PC-9 (cell line): Measurements from ENCODE around the gene HEXA. TPM values are rescaled to one million over a fixed set of nuclear protein-coding genes. Genes with fewer than 3 reads are reported as not detected.
"Not testable (repeated sequence)": the region's sequence is repeated elsewhere in the genome, so short reads cannot be mapped to it uniquely, and the experiment has no call there.

Source experiments
- BruUV-seq: library from RNA; stranded (reverse); fragments of 400-500 nt; replicated peaks from 2 replicates; lab custom pipeline; 2021; lab: Mats Ljungman, UMichigan
- CTCF ChIA-PET: fragments of 300-600 bp; sonication (Branson Sonifier 250); formaldehyde crosslinking; loops from one replicate; lab custom pipeline; 2022; ENCODE audit warnings: antibody characterized with exemption; lab: Charles Lee
- POLR2A ChIA-PET: fragments of 300-600 bp; sonication (Branson Sonifier 250); formaldehyde crosslinking; loops from one replicate; lab custom pipeline; 2022; ENCODE audit warnings: antibody characterized with exemption; ENCODE audit not compliant: unreplicated experiment; lab: Charles Lee
- DNase-seq, 2 experiments: peaks; one replicate each; pipeline versions ENCODE4 v3.0.0 to v3.0.0-alpha.2; 2015 to 2022; ENCODE audit warnings: mixed read lengths in 1 of 2
- H2AFZ ChIP-seq: fragments of 200-600 bp; sonication (generic); 2 replicates; pipeline ENCODE4 v1.8.1; 2017; ENCODE audit warnings: antibody characterized with exemption
- H3F3A ChIP-seq: fragments of 200-600 bp; sonication (generic); 2 replicates; pipeline ENCODE4 v1.8.1; 2017; ENCODE audit warnings: antibody characterized with exemption, mild to moderate bottlenecking, low read depth; ENCODE audit not compliant: insufficient read depth
- H3K27ac ChIP-seq: fragments of 200-600 bp; sonication (generic); 2 replicates; pipeline ENCODE4 v1.6.1; 2016; ENCODE audit warnings: mixed run types
- H3K27me3 ChIP-seq: fragments of 200-600 bp; sonication (generic); 2 replicates; pipeline ENCODE4 v1.6.1; 2016; ENCODE audit warnings: low read depth, mixed run types; ENCODE audit not compliant: insufficient read depth
- H3K36me3 ChIP-seq: fragments of 200-600 bp; sonication (generic); 2 replicates; pipeline ENCODE4 v1.6.1; 2016; ENCODE audit warnings: low read depth, mixed run types
- H3K4me1 ChIP-seq: fragments of 200-600 bp; sonication (generic); replicated peaks from 2 replicates; pipeline ENCODE4 v1.6.1; 2016; ENCODE audit warnings: mixed run types; ENCODE audit not compliant: insufficient read depth
- H3K4me2 ChIP-seq: fragments of 200-600 bp; sonication (generic); 2 replicates; pipeline ENCODE4 v1.6.1; 2017; ENCODE audit warnings: mixed run types
- H3K4me3 ChIP-seq: fragments of 200-600 bp; sonication (generic); 2 replicates; pipeline ENCODE4 v1.6.1; 2016; ENCODE audit warnings: mixed run types
- H3K79me2 ChIP-seq: fragments of 200-600 bp; sonication (generic); 2 replicates; pipeline ENCODE4 v1.6.1; 2017; ENCODE audit warnings: low read depth, mixed run types
- H3K9me2 ChIP-seq: fragments of 200-600 bp; sonication (generic); 2 replicates; pipeline ENCODE4 v1.8.1; 2017; ENCODE audit warnings: mild to moderate bottlenecking; ENCODE audit not compliant: insufficient read depth
- H3K9me3 ChIP-seq: fragments of 200-600 bp; sonication (generic); 2 replicates; pipeline ENCODE4 v1.8.1; 2016; ENCODE audit warnings: low read depth; ENCODE audit not compliant: insufficient read depth
- H4K20me1 ChIP-seq: fragments of 200-600 bp; sonication (generic); 2 replicates; pipeline ENCODE4 v1.8.1; 2017; ENCODE audit not compliant: insufficient read depth
- CTCF ChIP-seq: fragments of 200-600 bp; sonication (generic); conservative IDR thresholded peaks from 2 replicates; pipeline ENCODE4 v1.6.1; 2017; ENCODE audit warnings: mixed run types, antibody characterized with exemption, mild to moderate bottlenecking, moderate library complexity
- EZH2 ChIP-seq: fragments of 200-600 bp; sonication (generic); IDR thresholded peaks from 2 replicates; pipeline ENCODE4 v1.8.0; 2017; ENCODE audit warnings: antibody characterized with exemption, low read depth
- intact Hi-C: fragments of 100-400 bp; cut with micrococcal nuclease; formaldehyde crosslinking; loops from one replicate; pipeline ENCODE4 v1.10.0; 2022; ENCODE audit not compliant: unreplicated experiment
- total RNA-seq: library from RNA; stranded (reverse); gene quantifications from 2 replicates; pipeline ENCODE4 v1.2.3, GENCODE V29; 2021

The HEXA gene
- total RNA-seq, 1 experiment from 2014 or later: 129 TPM

GRCh38 chr15:72398648-72399047 is 22.8 kb upstream of the HEXA start:
- CTCF ChIA-PET: no interaction called here
- TF ChIP-seq CTCF (no peak), EZH2 (no peak)
- no peaks in the 10 kb centered on the region for H3F3A ChIP-seq
- BruUV-seq: no TSS peak
- H3K36me3 ChIP-seq: no peaks in the 10 kb centered on the region
- peaks cover 20% of the 10 kb centered on the region for H3K27me3 ChIP-seq
- intact Hi-C loops: no loop called here
- H4K20me1 ChIP-seq: no peaks in the 10 kb centered on the region
- no peaks in the 10 kb centered on the region for H3K4me1 ChIP-seq
- no peak for DNase-seq
- no peak overlapping the region for H3K4me3 ChIP-seq
- H3K9me2 ChIP-seq: no peaks in the 10 kb centered on the region
- no peak overlapping the region for H3K4me2 ChIP-seq
- no peaks in the 10 kb centered on the region for H3K79me2 ChIP-seq
- no peak overlapping the region for H2AFZ ChIP-seq
- POLR2A ChIA-PET: no interaction called here
- no peak overlapping the region for H3K27ac ChIP-seq
- H3K9me3 ChIP-seq: no peaks in the 10 kb centered on the region

GRCh38 chr15:72397796-72398588 is 22.2 kb upstream of the HEXA start, which contains the start of gene TMEM202:
Gene TMEM202 (plus strand): TSS chr15:72398305. CDS start chr15:72398327, 22 bp downstream.
- Histone ChIP-seq H3K36me3 (no peaks in the 10 kb centered on the region), H2AFZ (no peak within 1 kb of the TSS), H3K79me2 (no peaks in the 10 kb centered on the region), H3K9me3 (no peaks in the 10 kb centered on the region), H3K4me3 (no peak within 1 kb of the TSS), H3K9me2 (no peaks in the 10 kb centered on the region), H3K4me2 (no peak within 1 kb of the TSS), H3K27me3 (peaks cover 16% of the 10 kb centered on the region), H3K27ac (no peak within 1 kb of the TSS), H4K20me1 (no peaks in the 10 kb centered on the region), H3F3A (no peaks in the 10 kb centered on the region), H3K4me1 (no peaks in the 10 kb centered on the region)
- ChIA-PET POLR2A (interaction anchor here (0.6 kb wide), 1 partner anchor 365 kb away, joined by 7 read pairs; no protein-coding TSS in a partner anchor), CTCF (no interaction called here)
- intact Hi-C loops: no loop called here
- no peak for DNase-seq
- BruUV-seq: no TSS peak
- TF ChIP-seq EZH2: no peak
- TF ChIP-seq CTCF: no peak

- H4K20me1 ChIP-seq, intact Hi-C loops, H3K27ac ChIP-seq, CTCF ChIA-PET, H3F3A ChIP-seq, BruUV-seq, H3K4me1 ChIP-seq, H3K4me3 ChIP-seq, POLR2A ChIA-PET, H3K9me2 ChIP-seq, DNase-seq, H2AFZ ChIP-seq, H3K4me2 ChIP-seq, H3K79me2 ChIP-seq, H3K9me3 ChIP-seq, H3K36me3 ChIP-seq: not testable (repeated sequence)
- peaks cover 12% of the 10 kb centered on the region; the same call in 1 of the 2 replicates for H3K27me3 ChIP-seq
These were observed 20.5 kb upstream of the HEXA start for GRCh38 chr15:72396331-72396730.
